ENCODE data around the gene INPP5B. TPM values are rescaled to one million over a fixed set of nuclear protein-coding genes. Genes with fewer than 3 reads are reported as not detected.
"Not testable (repeated sequence)": the region's sequence is repeated elsewhere in the genome, so short reads cannot be mapped to it uniquely, and the experiment has no call there.

Gene INPP5B
- total RNA-seq, 1 donor: 50.4 TPM

- DNase-seq (ENCODE audit: low read depth in 2 of 3, low spot score in 2 of 3): peak in 1 of 3 donors; percentile 51
Measured at GRCh38 chr1:37915476-37916093, 31.3 kb downstream of the INPP5B start.

- DNase-seq (ENCODE audit: low read depth in 2 of 3, low spot score in 2 of 3): no peak
Measured at GRCh38 chr1:37914719-37915475, 32.0 kb downstream of the INPP5B start.

GRCh38 chr1:37911478-37911877 is 35.4 kb downstream of the INPP5B start:
- DNase-seq (ENCODE audit: low read depth in 2 of 3, low spot score in 2 of 3): not testable (repeated sequence)

- DNase-seq (ENCODE audit: low read depth in 2 of 3, low spot score in 2 of 3): not testable (repeated sequence)
Measured at GRCh38 chr1:37910886-37911285, 36.0 kb downstream of the INPP5B start.

DNA sequence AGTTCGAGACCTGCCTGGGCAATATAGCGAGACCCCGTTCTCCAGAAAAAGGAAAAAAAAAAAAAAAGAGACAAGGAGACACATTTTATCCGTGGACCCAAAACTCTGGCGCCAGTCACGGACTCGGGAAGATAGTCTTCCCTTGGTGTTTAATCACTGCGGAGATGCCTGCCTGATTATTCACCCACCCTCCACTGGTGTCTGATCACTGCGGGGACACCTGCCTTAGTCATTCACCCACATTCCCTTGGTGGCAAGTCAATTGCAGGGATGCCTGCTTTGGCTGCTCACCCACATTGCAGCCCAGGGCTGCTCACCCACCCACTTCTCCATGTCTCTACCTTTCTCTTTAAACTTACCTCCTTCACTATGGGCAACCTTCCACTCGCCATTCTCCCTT is 38.3 kb downstream of the INPP5B start:
- DNase-seq (ENCODE audit: low read depth in 2 of 3, low spot score in 2 of 3): not testable (repeated sequence)

- not testable (repeated sequence) for DNase-seq (ENCODE audit: low read depth in 2 of 3, low spot score in 2 of 3)
Measured at GRCh38 chr1:37907416-37908125, 39.3 kb downstream of the INPP5B start.

GRCh38 chr1:37906591-37906990 is 40.3 kb downstream of the INPP5B start:
- not testable (repeated sequence) for DNase-seq (ENCODE audit: low read depth in 2 of 3, low spot score in 2 of 3)

DNA sequence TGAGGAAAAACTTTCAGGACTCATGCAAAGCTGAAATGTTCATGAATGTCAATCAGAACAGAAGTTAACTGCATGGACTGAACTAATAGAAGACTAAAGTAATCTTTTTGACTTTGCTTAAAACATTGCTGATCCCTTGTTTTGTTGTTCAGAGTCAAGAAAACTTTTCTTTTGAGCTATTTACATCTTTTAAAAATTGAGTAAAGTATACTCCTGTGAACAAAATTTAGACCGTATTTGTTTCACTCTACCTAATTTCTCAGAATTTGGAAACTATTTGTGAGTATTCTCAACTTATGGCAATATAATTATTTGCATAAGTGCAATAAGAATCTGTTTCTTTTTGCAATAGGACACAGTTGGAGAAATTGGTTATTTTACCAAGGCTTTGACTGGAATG is 41.1 kb downstream of the INPP5B start:
- DNase-seq (ENCODE audit: low read depth in 2 of 3, low spot score in 2 of 3): peak in 1 of 3 donors; percentile 54

DNA sequence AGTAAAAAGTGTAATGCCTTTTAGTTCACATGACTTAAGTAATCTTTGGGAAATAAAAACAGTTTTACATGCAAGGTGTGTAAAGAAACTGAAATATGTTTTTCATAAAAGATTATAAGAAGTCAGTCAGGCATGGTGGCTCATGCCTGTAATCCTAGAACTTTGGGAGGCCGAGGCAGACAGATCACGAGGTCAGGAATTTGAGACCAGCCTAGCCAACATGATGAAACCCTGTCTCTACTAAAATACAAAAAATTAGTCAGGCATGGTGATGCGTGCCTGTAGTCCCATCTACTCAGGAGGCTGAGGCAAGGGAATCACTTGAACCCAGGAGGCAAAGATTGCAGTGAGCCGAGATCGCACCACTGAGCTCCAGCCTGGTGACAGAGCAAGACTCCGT is 42.9 kb downstream of the INPP5B start:
- DNase-seq (ENCODE audit: low read depth in 2 of 3, low spot score in 2 of 3): not testable (repeated sequence)

GRCh38 chr1:37902983-37903382 is 43.9 kb downstream of the INPP5B start:
- DNase-seq (ENCODE audit: low read depth in 2 of 3, low spot score in 2 of 3): no peak

DNA sequence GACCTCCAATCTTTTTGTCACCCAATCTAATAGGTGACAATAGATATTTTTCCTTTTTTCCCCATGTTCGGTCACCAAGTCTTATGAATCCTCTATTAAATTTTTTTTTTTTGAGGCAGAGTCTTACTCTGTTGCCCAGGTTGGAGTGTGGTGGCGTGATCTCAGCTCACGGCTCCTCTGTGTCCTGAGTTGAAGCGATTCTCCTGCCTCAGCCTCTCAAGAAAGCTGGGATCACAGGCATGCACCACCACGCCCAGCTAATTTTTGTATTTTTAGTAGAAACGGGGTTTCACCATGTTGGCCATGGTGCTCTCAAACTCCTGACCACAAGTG is 45.0 kb downstream of the INPP5B start:
- DNase-seq (ENCODE audit: low read depth in 2 of 3, low spot score in 2 of 3): no peak

DNA sequence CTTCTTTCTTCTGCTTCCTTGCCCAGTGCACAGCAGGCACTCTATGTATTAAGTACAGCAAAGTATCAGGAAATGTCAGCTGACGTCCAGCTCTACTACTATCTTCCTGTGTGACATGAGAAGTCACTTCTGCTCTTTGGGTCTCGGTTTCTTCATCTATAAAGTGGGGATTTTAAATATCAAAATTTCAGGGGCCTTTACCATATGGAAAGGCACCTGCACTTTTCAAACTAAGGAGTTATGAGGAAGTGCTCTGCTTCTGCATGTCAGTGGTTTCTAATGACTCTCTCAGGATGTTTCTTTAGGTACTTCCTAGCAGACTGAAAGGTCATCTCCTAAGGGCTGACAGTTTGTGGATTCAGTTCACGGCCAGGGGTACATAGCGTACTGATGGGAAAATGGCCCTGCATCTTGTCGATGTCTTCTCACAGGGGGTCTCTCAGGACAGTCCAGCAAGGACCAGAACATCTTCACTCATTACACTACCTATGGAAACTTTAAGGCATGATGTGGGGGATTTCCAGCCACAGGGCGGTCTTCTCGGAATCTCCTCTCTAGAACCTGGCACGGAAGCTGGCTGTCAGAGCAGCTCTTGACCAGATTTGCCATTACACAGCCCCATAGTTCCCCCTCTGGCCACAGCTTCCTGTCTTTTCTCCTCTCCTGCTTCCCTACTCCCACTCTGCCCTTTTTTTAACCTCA is 45.5 kb downstream of the INPP5B start:
- DNase-seq (ENCODE audit: low read depth in 2 of 3, low spot score in 2 of 3): peak in 2 of 3 donors; percentile 65 to 73

- not testable (repeated sequence) for DNase-seq (ENCODE audit: low read depth in 2 of 3, low spot score in 2 of 3)
Measured at GRCh38 chr1:37897563-37897962, 49.3 kb downstream of the INPP5B start.

GRCh38 chr1:37893673-37894072 is 53.2 kb downstream of the INPP5B start:
- DNase-seq (ENCODE audit: low read depth in 2 of 3, low spot score in 2 of 3): no peak

DNA sequence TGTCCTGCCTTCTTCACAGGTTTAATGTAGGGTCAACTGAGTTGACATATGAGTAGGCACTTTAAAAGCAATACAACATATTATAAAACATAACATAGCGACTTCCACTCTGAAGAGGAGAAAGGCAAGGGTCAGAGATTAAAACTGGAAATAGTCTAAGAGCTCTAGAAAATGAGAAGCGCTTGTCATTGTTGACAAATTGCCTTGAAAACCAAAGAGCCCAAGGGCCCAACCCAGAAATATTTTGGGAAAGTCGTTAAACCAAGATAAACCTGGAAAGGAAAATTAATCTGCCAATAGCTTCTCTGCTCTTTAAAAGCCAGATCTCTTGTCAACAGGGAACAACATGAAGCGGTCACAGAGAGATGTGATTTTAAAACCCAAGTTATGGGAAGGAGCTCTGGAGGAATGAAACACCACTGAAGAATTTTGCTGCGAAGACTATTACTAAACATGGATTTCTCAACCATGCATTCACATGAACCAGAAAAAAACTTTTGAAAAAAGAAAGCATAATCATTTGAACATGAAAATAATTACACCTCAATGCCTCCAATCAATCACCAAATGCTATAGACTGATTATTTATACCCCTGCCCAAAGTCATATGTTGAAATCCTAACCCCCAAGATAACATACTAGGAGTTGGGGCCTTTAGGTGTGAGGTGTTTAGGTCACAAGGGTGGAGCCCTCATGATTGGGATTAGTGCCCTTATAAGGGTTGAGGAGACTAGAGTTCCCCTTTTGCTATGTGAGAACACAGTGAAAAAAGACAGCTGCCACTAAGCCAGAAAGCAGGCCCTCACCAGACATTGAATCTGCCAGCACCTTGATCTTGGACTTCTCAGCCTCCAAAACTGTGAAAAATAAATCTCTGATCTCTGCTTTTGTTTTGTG is 54.5 kb downstream of the INPP5B start:
- no peak for DNase-seq (ENCODE audit: low read depth in 2 of 3, low spot score in 2 of 3)

- peak in 2 of 3 donors; percentile 58 to 82 for DNase-seq (ENCODE audit: low read depth in 2 of 3, low spot score in 2 of 3)
Measured at GRCh38 chr1:37890378-37891014, 56.4 kb downstream of the INPP5B start.

DNA sequence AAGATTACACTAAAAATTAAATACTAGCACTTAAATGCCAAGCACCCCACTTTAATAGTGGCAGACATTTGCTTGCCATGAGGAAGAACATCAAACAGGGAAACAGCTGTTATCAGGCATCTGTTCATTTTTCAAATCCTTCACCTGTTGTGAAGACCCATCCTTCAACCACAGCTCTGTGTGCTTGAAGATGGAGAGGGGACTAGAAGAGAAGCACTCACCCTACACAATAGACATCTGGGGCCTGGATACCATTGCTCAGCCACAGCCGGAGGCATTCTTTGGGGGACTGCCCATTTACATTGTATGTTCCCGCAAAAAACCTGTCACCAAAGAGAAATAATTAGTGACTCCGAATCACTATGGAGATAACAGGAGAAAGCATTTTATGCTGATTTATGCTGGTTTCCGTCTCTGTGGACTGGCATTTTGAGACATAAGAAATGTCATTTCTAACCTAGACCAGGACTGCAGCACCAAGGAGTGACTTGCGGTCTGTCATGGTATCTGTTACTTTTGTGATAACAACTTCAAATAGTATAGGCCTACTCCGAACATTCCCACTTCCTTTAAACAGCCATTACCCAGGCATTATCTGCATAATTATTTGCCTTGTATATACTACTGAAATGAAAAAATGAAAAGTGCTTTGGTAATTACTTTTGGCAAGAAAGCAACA is 58.7 kb downstream of the INPP5B start:
- DNase-seq (ENCODE audit: low read depth in 2 of 3, low spot score in 2 of 3): no peak

- no peak for DNase-seq (ENCODE audit: low read depth in 2 of 3, low spot score in 2 of 3)
Measured at GRCh38 chr1:37884145-37884544, 62.7 kb downstream of the INPP5B start.

- DNase-seq (ENCODE audit: low read depth in 2 of 3, low spot score in 2 of 3): peak in 1 of 3 donors; percentile 11
Measured at GRCh38 chr1:37883671-37884070, 63.2 kb downstream of the INPP5B start.

Data from hematopoietic multipotent progenitor cell (in vitro differentiated cells).